GM12878 (cell line): ENCODE measurements around the gene BMPR1B. TPM values are rescaled to one million over a fixed set of nuclear protein-coding genes. Genes with fewer than 3 reads are reported as not detected.

Experiments
- ATAC-seq: fragments of 200-7000 bp; cut with Tn5 transposase; 3 replicates; pipeline ENCODE4 v1.9.1; 2020; ENCODE audit warnings: mild to moderate bottlenecking, moderate library complexity
- BruUV-seq: library from RNA; stranded (reverse); fragments of 400-500 nt; replicated peaks from 2 replicates; lab custom pipeline; 2021; lab: Mats Ljungman, UMichigan
- CTCF ChIA-PET: fragments of 300-600 bp; sonication (Branson Sonifier 250); formaldehyde crosslinking; extraction: SDS; loops from one replicate; lab custom pipeline; 2021; ENCODE audit warnings: inconsistent platforms; lab: Yijun Ruan, JAX
- POLR2A ChIA-PET: fragments of 350-600 bp; formaldehyde crosslinking; extraction: SDS; loops from one replicate; lab custom pipeline; 2021; ENCODE audit warnings: inconsistent platforms; lab: Charles Lee
- RAD21 ChIA-PET: fragments of 300-600 bp; sonication (Branson Sonifier 250); formaldehyde crosslinking; loops from one replicate; lab custom pipeline; 2023; ENCODE audit warnings: antibody characterized with exemption; ENCODE audit not compliant: unreplicated experiment; lab: Charles Lee
- SMC1A ChIA-PET: fragments of 300-600 bp; sonication (Branson Sonifier 250); formaldehyde crosslinking; loops from one replicate; lab custom pipeline; 2023; ENCODE audit not compliant: unreplicated experiment, uncharacterized antibody; lab: Charles Lee
- DNase-seq: peaks from one replicate; pipeline ENCODE4 v3.0.0-alpha.2; 2011; ENCODE audit warnings: low read depth, low spot score
- FAIRE-seq: peaks from 3 replicates; lab custom pipeline; 2011; peaks lifted over from hg19 to GRCh38; lab: Jason Lieb, UNC
- H2AFZ ChIP-seq: 2 replicates; pipeline ENCODE4 v1.6.0; 2011; ENCODE audit warnings: low read depth, low read length, control low read depth; ENCODE audit not compliant: control insufficient read depth
- H3K27ac ChIP-seq: 2 replicates; pipeline ENCODE4 v1.5.1; 2011; ENCODE audit warnings: control low read depth; ENCODE audit not compliant: control insufficient read depth, insufficient read depth
- H3K27me3 ChIP-seq, 2 experiments: replicated peaks in 1 of 2; 2 replicates each; pipeline versions ENCODE4 v1.6.0 to v1.6.1; 2011; ENCODE audit warnings: low read length in 1 of 2; ENCODE audit not compliant: control insufficient read depth in 2 of 2, insufficient read depth in 2 of 2
- H3K36me3 ChIP-seq, 2 experiments: 2 replicates each; pipeline ENCODE4 v1.5.1; 2011; ENCODE audit warnings: low read length in 1 of 2; ENCODE audit not compliant: control insufficient read depth in 2 of 2, insufficient read depth in 2 of 2
- H3K4me1 ChIP-seq: 2 replicates; pipeline ENCODE4 v1.6.1; 2011; ENCODE audit warnings: mild to moderate bottlenecking, low read length, moderate library complexity, mixed read lengths; ENCODE audit not compliant: control insufficient read depth, insufficient read depth
- H3K4me2 ChIP-seq: 2 replicates; pipeline ENCODE4 v1.6.0; 2011; ENCODE audit warnings: control low read depth; ENCODE audit not compliant: control insufficient read depth, insufficient read depth
- H3K4me3 ChIP-seq: fragments of 200-600 bp; sonication (generic); 2 replicates; pipeline ENCODE4 v1.5.1; 2016
- H3K79me2 ChIP-seq: 2 replicates; pipeline ENCODE4 v1.6.0; 2011; ENCODE audit warnings: low read length; ENCODE audit not compliant: control insufficient read depth, insufficient read depth
- H3K9ac ChIP-seq: 2 replicates; pipeline ENCODE4 v1.8.0; 2011; ENCODE audit warnings: low read length, control low read depth, mixed read lengths; ENCODE audit not compliant: control insufficient read depth, insufficient read depth
- H3K9me3 ChIP-seq: replicated peaks from 3 replicates; pipeline ENCODE4 v1.5.1; 2011; ENCODE audit warnings: mild to moderate bottlenecking, low read length; ENCODE audit not compliant: control insufficient read depth, insufficient read depth
- H4K20me1 ChIP-seq: 2 replicates; pipeline ENCODE4 v1.6.0; 2011; ENCODE audit not compliant: control insufficient read depth, insufficient read depth
- BRCA1 ChIP-seq: IDR thresholded peaks from 2 replicates; pipeline ENCODE4 v1.6.1; 2011; ENCODE audit warnings: low read depth, low read length, improper control_type of control experiment
- CBX5 ChIP-seq: sonication (generic); IDR thresholded peaks from 2 replicates; pipeline ENCODE4 v1.6.1; 2016; ENCODE audit warnings: low read depth, moderate library complexity, mild to moderate bottlenecking, inconsistent platforms
- ESRRA ChIP-seq: IDR thresholded peaks from 2 replicates; pipeline ENCODE4 v1.6.1; 2012; ENCODE audit warnings: mild to moderate bottlenecking, low read length, improper control_type of control experiment
- FOS ChIP-seq: IDR thresholded peaks from 3 replicates; pipeline ENCODE4 v1.6.1; 2011; ENCODE audit warnings: borderline replicate concordance; ENCODE audit not compliant: insufficient read length; ENCODE audit errors: extremely low read depth
- GABPA ChIP-seq: IDR thresholded peaks from 2 replicates; pipeline ENCODE4 v1.6.1; 2014; ENCODE audit warnings: antibody characterized with exemption, low read depth, mild to moderate bottlenecking, inconsistent platforms
- HDAC2 ChIP-seq: fragments of 200-600 bp; sonication (generic); IDR thresholded peaks from 2 replicates; pipeline ENCODE4 v1.6.1; 2017
- HDGF ChIP-seq: fragments of 450-650 bp; IDR thresholded peaks from 2 replicates; pipeline ENCODE4 v1.6.1; 2016; ENCODE audit warnings: antibody characterized with exemption
- JUNB ChIP-seq: IDR thresholded peaks from 2 replicates; pipeline ENCODE4 v1.6.1; 2016; ENCODE audit warnings: antibody characterized with exemption, mild to moderate bottlenecking
- JUND ChIP-seq: IDR thresholded peaks from 2 replicates; pipeline ENCODE4 v1.6.1; 2012; ENCODE audit warnings: low read depth, mild to moderate bottlenecking, low read length, improper control_type of control experiment, moderate library complexity
- KDM1A ChIP-seq: fragments of 200-600 bp; sonication (generic); IDR thresholded peaks from 2 replicates; pipeline ENCODE4 v1.6.1; 2016; ENCODE audit warnings: borderline replicate concordance
- KLF5 ChIP-seq: fragments of 450-650 bp; IDR thresholded peaks from 2 replicates; pipeline ENCODE4 v1.6.1; 2014; ENCODE audit warnings: mild to moderate bottlenecking; ENCODE audit not compliant: partially characterized antibody
- MEF2B ChIP-seq: fragments of 450-650 bp; IDR thresholded peaks from 2 replicates; pipeline ENCODE4 v1.6.1; 2018; ENCODE audit warnings: mild to moderate bottlenecking, moderate library complexity; ENCODE audit not compliant: partially characterized antibody, poor library complexity, severe bottlenecking
- MYB ChIP-seq: fragments of 150-350 bp; IDR thresholded peaks from 2 replicates; pipeline ENCODE4 v1.6.1; 2014; ENCODE audit warnings: mild to moderate bottlenecking, low read depth, low read length, borderline replicate concordance
- POLR2A ChIP-seq: IDR thresholded peaks from 2 replicates; pipeline ENCODE4 v1.6.1; 2011; ENCODE audit warnings: low read depth, mild to moderate bottlenecking, low read length
- RELA ChIP-seq: fragments of 450-650 bp; IDR thresholded peaks from 2 replicates; pipeline ENCODE4 v1.8.0; 2014; ENCODE audit warnings: borderline replicate concordance; ENCODE audit not compliant: partially characterized antibody
- SIX5 ChIP-seq: IDR thresholded peaks from 2 replicates; pipeline ENCODE4 v1.6.1; 2011; ENCODE audit warnings: mild to moderate bottlenecking, low read depth, low read length, moderate library complexity; ENCODE audit not compliant: severe bottlenecking
- SMAD1 ChIP-seq: fragments of 450-650 bp; IDR thresholded peaks from 2 replicates; pipeline ENCODE4 v1.6.1; 2018; ENCODE audit warnings: mild to moderate bottlenecking, low read depth; ENCODE audit not compliant: partially characterized antibody
- SMAD5 ChIP-seq: IDR thresholded peaks from 2 replicates; pipeline ENCODE4 v1.6.1; 2016; ENCODE audit warnings: antibody characterized with exemption, low read depth
- WGBS: methylation state at CpG from one replicate; pipeline ENCODE4 v1.1.6; 2016; ENCODE audit warnings: low lambda C conversion rate; ENCODE audit not compliant: insufficient replicate concordance, insufficient coverage; ENCODE audit errors: missing lambda C conversion rate; 5-methylcytosine and 5-hydroxymethylcytosine counted together
- in situ Hi-C: fragments of 300-500 bp; cut with MboI; formaldehyde crosslinking; loops from 9 replicates; pipeline ENCODE4 v1.14.3; 2018; ENCODE audit warnings: mixed read lengths
- intact Hi-C: fragments of 100-400 bp; cut with micrococcal nuclease; formaldehyde crosslinking; loops from one replicate; pipeline ENCODE4 v1.14.2; 2022; ENCODE audit not compliant: unreplicated experiment
- polyA plus RNA-seq, 11 experiments: library from polyadenylated mRNA; depleted of rRNA in 4 of 11; unstranded in 6 of 11; stranded (reverse) in 5 of 11; fragments of >200 nt; fragmentation: Nextera tagmentation in 4 of 11; fragmentation: Illumina TruSeq in 1 of 11; extraction: Ambion mirVana in 4 of 11; extraction: Trizol in 1 of 11; gene quantifications; 1 replicate in 1 of 11; 2 replicates in 10 of 11; pipeline versions ENCODE4 v1.2.1 to v1.2.3, GENCODE V29; 2011 to 2016; ENCODE audit warnings: inconsistent platforms in 2 of 11, missing spikeins in 2 of 11, low read depth in 1 of 11
- total RNA-seq, 4 experiments: library from RNA; depleted of rRNA in 3 of 4; stranded (reverse); fragments of >200 nt in 3 of 4; fragmentation: Illumina TruSeq in 1 of 4; extraction: Trizol in 1 of 4; gene quantifications; 2 replicates each; pipeline versions ENCODE4 v1.2.1 to v1.2.3, GENCODE V29; 2013 to 2021
- TF ChIP-seq, protein P1 (sequence below): fragments of 450-650 bp; IDR thresholded peaks from 2 replicates; pipeline ENCODE4 v1.6.1; 2018; ENCODE audit warnings: mild to moderate bottlenecking, low read depth, moderate library complexity; ENCODE audit not compliant: partially characterized antibody

The BMPR1B gene
- total and polyA plus RNA-seq, 10 of the 15 experiments (the other 5 are each of a cell fraction or from before 2014, with no cell fraction given) = not detected

DNA sequence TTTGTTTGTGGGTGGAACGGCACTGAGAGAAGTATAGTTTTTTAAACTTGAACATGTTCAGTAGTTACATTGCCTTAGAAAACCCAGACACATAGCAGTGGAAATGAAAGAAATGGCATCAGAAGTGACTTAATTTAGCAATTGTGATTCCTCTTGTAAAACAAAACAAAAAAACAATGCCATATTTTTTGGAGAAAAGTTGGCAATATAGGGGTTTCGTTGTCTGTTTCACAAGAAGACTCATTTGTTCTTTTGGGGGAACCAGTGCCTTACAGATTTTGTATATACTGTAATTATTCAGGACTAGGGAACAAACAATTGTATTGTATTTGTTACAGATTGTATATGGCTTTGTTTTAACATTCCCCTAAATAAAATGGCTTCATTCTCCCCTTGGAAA lies 400.3 kb downstream of the BMPR1B start:
- in situ Hi-C loops (loop anchor here (25.0 kb wide), 1 partner anchor 879 kb away; no protein-coding TSS in a partner anchor), intact Hi-C loops (loop anchor here (10.0 kb wide), 1 partner anchor 1997 kb away; no protein-coding TSS in a partner anchor)

DNA sequence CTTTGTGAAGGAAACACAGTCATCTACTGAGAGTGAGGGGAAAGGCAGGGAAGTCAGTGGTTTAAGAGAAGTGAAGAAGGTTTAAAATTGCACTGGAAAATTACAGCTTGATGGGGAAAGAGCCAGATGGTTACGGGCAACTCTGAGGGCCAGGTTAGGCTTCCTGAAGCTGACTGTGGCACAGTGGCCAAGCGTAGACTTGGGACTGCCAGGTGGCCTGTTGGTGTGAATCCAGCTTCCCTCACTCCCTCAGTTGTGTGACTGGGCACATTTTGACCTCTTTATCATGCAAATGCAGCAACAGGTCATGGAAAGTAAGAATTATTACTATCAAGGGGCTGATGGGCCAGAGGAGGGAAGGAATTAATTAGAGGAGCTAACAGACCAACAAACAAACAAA lies 400.9 kb downstream of the BMPR1B start:
- H3K9me3 ChIP-seq = no peaks in the 10 kb centered on the region
- ChIA-PET SMC1A (no interaction called here), RAD21 (no interaction called here), CTCF (no interaction called here), POLR2A (interaction anchor here (0.6 to 1.1 kb wide), 2 partner anchors 9 to 13 kb away, joined by 3 to 4 read pairs; no protein-coding TSS in a partner anchor)
- in situ Hi-C loops (loop anchor here (25.0 kb wide), 1 partner anchor 879 kb away; no protein-coding TSS in a partner anchor), intact Hi-C loops (loop anchor here (10.0 kb wide), 1 partner anchor 1996 kb away; no protein-coding TSS in a partner anchor)
- H3K27me3 ChIP-seq = no peaks in the 10 kb centered on the region; a peak in 2 of 4 replicates
- H3K27ac ChIP-seq = no peak overlapping the region
- ATAC-seq (no peak), DNase-seq (no peak), FAIRE-seq (no peak)
- no peak overlapping the region for H2AFZ ChIP-seq
- no peaks in the 10 kb centered on the region for H4K20me1 ChIP-seq
- no peak overlapping the region for H3K4me2 ChIP-seq
- no peaks in the 10 kb centered on the region for H3K4me1 ChIP-seq
- BruUV-seq = no TSS peak
- 35% methylated on average over 2 of the region's 2 CpGs for WGBS
- no peak overlapping the region for H3K9ac ChIP-seq
- no peaks in the 10 kb centered on the region for H3K79me2 ChIP-seq
- no peak overlapping the region for H3K4me3 ChIP-seq
- no peaks in the 10 kb centered on the region for H3K36me3 ChIP-seq
- no peak for TF ChIP-seq HDGF
- TF ChIP-seq SMAD1 = no peak
- TF ChIP-seq SIX5 = no peak
- no peak for TF ChIP-seq POLR2A
- no peak for TF ChIP-seq GABPA
- TF ChIP-seq BRCA1 = no peak
- TF ChIP-seq, protein P1, sequence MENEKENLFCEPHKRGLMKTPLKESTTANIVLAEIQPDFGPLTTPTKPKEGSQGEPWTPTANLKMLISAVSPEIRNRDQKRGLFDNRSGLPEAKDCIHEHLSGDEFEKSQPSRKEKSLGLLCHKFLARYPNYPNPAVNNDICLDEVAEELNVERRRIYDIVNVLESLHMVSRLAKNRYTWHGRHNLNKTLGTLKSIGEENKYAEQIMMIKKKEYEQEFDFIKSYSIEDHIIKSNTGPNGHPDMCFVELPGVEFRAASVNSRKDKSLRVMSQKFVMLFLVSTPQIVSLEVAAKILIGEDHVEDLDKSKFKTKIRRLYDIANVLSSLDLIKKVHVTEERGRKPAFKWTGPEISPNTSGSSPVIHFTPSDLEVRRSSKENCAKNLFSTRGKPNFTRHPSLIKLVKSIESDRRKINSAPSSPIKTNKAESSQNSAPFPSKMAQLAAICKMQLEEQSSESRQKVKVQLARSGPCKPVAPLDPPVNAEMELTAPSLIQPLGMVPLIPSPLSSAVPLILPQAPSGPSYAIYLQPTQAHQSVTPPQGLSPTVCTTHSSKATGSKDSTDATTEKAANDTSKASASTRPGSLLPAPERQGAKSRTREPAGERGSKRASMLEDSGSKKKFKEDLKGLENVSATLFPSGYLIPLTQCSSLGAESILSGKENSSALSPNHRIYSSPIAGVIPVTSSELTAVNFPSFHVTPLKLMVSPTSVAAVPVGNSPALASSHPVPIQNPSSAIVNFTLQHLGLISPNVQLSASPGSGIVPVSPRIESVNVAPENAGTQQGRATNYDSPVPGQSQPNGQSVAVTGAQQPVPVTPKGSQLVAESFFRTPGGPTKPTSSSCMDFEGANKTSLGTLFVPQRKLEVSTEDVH = no peak
- TF ChIP-seq SMAD5 = no peak
- no peak for TF ChIP-seq MEF2B
- TF ChIP-seq RELA = no peak
- no peak for TF ChIP-seq FOS
- TF ChIP-seq CBX5 = no peak
- no peak for TF ChIP-seq ESRRA
- TF ChIP-seq MYB = no peak
- TF ChIP-seq KLF5 = no peak
- no peak for TF ChIP-seq JUND

More for the DNA sequence above, 400.3 kb downstream of the BMPR1B start:
- ChIA-PET RAD21 (no interaction called here), SMC1A (no interaction called here), CTCF (no interaction called here), POLR2A (no interaction called here)
- 26% methylated on average over 2 of the region's 2 CpGs for WGBS
- ATAC-seq (no peak), DNase-seq (no peak), FAIRE-seq (no peak)
- Histone ChIP-seq H4K20me1 (no peaks in the 10 kb centered on the region), H3K4me1 (no peaks in the 10 kb centered on the region), H3K27me3 (no peaks in the 10 kb centered on the region; a peak in 2 of 4 replicates), H3K79me2 (no peaks in the 10 kb centered on the region), H2AFZ (no peak overlapping the region), H3K9ac (no peak overlapping the region), H3K4me2 (no peak overlapping the region), H3K36me3 (no peaks in the 10 kb centered on the region), H3K4me3 (no peak overlapping the region), H3K9me3 (no peaks in the 10 kb centered on the region), H3K27ac (no peak overlapping the region)
- BruUV-seq = no TSS peak
- no peak for TF ChIP-seq KDM1A
- no peak for TF ChIP-seq HDGF
- no peak for TF ChIP-seq JUNB
- TF ChIP-seq HDAC2 = no peak
